ENCODE data around the gene BAIAP2L2.

DNA sequence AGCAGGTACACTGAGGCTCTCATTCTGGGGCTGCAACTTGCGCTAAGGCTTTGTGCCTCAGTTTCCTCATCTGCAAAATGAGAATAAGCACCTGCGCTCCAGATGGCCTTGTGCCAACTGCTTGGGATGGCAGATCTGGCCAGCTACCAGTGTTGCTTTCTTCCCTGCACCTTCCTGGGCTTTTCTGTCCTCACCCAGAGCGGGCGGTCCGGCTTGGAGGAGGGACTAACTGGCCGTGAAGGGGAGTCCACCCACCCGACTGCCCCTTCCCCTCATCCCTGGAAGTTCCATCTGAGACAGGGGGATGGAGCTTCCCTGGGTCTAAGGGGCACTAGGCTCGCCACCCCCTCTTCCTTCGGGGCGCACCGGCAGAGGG, 30.0 kb downstream of the BAIAP2L2 start:
- TF ChIP-seq CTCF (conservative IDR thresholded peaks at IDR 0.05 in 1 of 2, IDR thresholded peaks at IDR 0.05 in 1 of 2; ENCODE audit: extremely low read depth in 1 of 2, insufficient read depth in 1 of 2, low read depth in 1 of 2, low read length in 2 of 2) (no peak), EZH2 (IDR thresholded peaks at IDR 0.05; ENCODE audit: borderline replicate concordance, low read length) (peak; percentile 3)
